Right lobe of liver (tissue), 4 donors: ENCODE measurements around the gene MEF2C.

Experiments used
- POLR2A ChIP-seq: fragments of 450-650 bp; IDR thresholded peaks from one replicate; pipeline ENCODE4 v1.6.1; 2017; ENCODE audit warnings: antibody characterized with exemption, mild to moderate bottlenecking
- TF ChIP-seq, protein P1 (sequence below), 4 donors: fragments of 200-600 bp in 3 of 4; fragments of 450-650 bp in 1 of 4; IDR thresholded peaks; one replicate each; pipeline versions ENCODE4 v1.5.1 to v1.8.0; 2016 to 2022; ENCODE audit warnings: antibody characterized with exemption in 4 of 4, mild to moderate bottlenecking in 2 of 4
- donor health status: DM: no; HTN: no; CAD: no.
- donor health status: DM: no; HTN: no; CAD: no.
- donor health status: DM: no; HTN: yes; CAD: no.

DNA sequence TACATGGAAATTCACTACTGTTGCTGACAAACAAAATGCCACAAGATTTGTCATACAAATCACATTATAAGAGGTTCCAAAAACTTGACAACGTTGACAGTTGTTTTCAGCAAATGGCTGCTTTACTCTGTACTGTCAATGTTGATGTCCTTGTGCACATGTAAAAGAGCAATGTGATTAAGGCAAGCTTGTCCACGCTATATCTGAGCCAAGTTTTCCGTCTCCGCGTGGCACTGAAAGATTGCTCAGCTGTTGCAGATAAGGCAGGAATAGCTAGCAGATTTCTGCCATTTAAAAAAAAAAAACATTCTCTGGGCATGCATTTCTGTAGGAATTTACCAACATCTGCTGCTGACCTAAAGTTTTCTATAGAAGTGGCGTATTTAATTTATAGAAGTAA is 46.4 kb upstream of the MEF2C start:
- TF ChIP-seq, protein P1, sequence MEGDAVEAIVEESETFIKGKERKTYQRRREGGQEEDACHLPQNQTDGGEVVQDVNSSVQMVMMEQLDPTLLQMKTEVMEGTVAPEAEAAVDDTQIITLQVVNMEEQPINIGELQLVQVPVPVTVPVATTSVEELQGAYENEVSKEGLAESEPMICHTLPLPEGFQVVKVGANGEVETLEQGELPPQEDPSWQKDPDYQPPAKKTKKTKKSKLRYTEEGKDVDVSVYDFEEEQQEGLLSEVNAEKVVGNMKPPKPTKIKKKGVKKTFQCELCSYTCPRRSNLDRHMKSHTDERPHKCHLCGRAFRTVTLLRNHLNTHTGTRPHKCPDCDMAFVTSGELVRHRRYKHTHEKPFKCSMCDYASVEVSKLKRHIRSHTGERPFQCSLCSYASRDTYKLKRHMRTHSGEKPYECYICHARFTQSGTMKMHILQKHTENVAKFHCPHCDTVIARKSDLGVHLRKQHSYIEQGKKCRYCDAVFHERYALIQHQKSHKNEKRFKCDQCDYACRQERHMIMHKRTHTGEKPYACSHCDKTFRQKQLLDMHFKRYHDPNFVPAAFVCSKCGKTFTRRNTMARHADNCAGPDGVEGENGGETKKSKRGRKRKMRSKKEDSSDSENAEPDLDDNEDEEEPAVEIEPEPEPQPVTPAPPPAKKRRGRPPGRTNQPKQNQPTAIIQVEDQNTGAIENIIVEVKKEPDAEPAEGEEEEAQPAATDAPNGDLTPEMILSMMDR (IDR thresholded peaks at IDR 0.05), result no peak
- TF ChIP-seq POLR2A, result no peak
